Neural cell (in vitro differentiated cells): Measurements from ENCODE around the gene UBTF. TPM values are rescaled to one million over a fixed set of nuclear protein-coding genes. Genes with fewer than 3 reads are reported as not detected.

Source experiments
- H2AFZ ChIP-seq: fragments of 200-600, 300-800 bp; sonication (generic), shearing (Covaris generic); 2 replicates; pipeline ENCODE4 v1.6.0; 2014; ENCODE audit warnings: low read depth, mild to moderate bottlenecking, antibody characterized with exemption, low read length, moderate library complexity
- H3F3A ChIP-seq: fragments of 200-600 bp; shearing (Covaris generic); 2 replicates; pipeline ENCODE4 v1.6.1; 2016; ENCODE audit warnings: mild to moderate bottlenecking, moderate library complexity, mixed read lengths, antibody characterized with exemption, low read length; ENCODE audit not compliant: insufficient read depth, poor library complexity, severe bottlenecking
- H3K27ac ChIP-seq: fragments of 200-600, 300-800 bp; sonication (generic), shearing (Covaris generic); 2 replicates; pipeline ENCODE4 v1.5.1; 2014; ENCODE audit warnings: mild to moderate bottlenecking, low read length, moderate library complexity
- H3K27me3 ChIP-seq: fragments of 300-800, 200-600 bp; sonication (generic), shearing (Covaris generic); 2 replicates; pipeline ENCODE4 v1.6.0; 2014; ENCODE audit warnings: mild to moderate bottlenecking, low read depth, low read length, moderate library complexity; ENCODE audit not compliant: insufficient read depth
- H3K36me3 ChIP-seq: fragments of 300-800, 200-600 bp; sonication (generic), shearing (Covaris generic); 2 replicates; pipeline ENCODE4 v1.5.1; 2014; ENCODE audit warnings: mild to moderate bottlenecking, antibody characterized with exemption, low read length, moderate library complexity; ENCODE audit not compliant: insufficient read depth
- H3K4me2 ChIP-seq: fragments of 300-800, 200-600 bp; sonication (generic), shearing (Covaris generic); 2 replicates; pipeline ENCODE4 v1.6.0; 2014; ENCODE audit warnings: mild to moderate bottlenecking, low read length
- H3K4me3 ChIP-seq: fragments of 300-800, 200-600 bp; sonication (generic), shearing (Covaris generic); 2 replicates; pipeline ENCODE4 v1.5.1; 2014; ENCODE audit warnings: mild to moderate bottlenecking, low read length, moderate library complexity
- H3K79me2 ChIP-seq: fragments of 200-600 bp; shearing (Covaris generic); replicated peaks from 2 replicates; pipeline ENCODE4 v1.6.0; 2014; ENCODE audit warnings: mild to moderate bottlenecking, low read length, moderate library complexity; ENCODE audit not compliant: insufficient read depth
- H3K9ac ChIP-seq: fragments of 300-800, 200-600 bp; sonication (generic), shearing (Covaris generic); 2 replicates; pipeline ENCODE4 v1.6.1; 2016; ENCODE audit warnings: mild to moderate bottlenecking, low read length, mixed read lengths
- H3K9me2 ChIP-seq: fragments of 200-600 bp; shearing (Covaris generic); 2 replicates; pipeline ENCODE4 v1.6.1; 2016; ENCODE audit warnings: mild to moderate bottlenecking, low read length, mixed read lengths; ENCODE audit not compliant: insufficient read depth
- H3K9me3 ChIP-seq: fragments of 200-600, 300-800 bp; sonication (generic), shearing (Covaris generic); 2 replicates; pipeline ENCODE4 v1.6.1; 2016; ENCODE audit warnings: mild to moderate bottlenecking, mixed run types, low read length, moderate library complexity, mixed read lengths
- H4K20me1 ChIP-seq: fragments of 200-600 bp; shearing (Covaris generic); 2 replicates; pipeline ENCODE4 v1.6.1; 2016; ENCODE audit warnings: mild to moderate bottlenecking, mixed run types; ENCODE audit not compliant: insufficient read depth
- EP300 ChIP-seq: fragments of 450-650 bp; conservative IDR thresholded peaks from 2 replicates; pipeline ENCODE4 v1.6.1; 2014; ENCODE audit warnings: antibody characterized with exemption, mild to moderate bottlenecking, moderate library complexity; ENCODE audit not compliant: poor library complexity, severe bottlenecking
- EZH2 ChIP-seq: fragments of 200-600, 300-800 bp; shearing (Covaris generic), sonication (generic); IDR thresholded peaks from 2 replicates; pipeline ENCODE4 v1.6.1; 2014; ENCODE audit warnings: antibody characterized with exemption, low read length, borderline replicate concordance, mild to moderate bottlenecking; ENCODE audit not compliant: insufficient read depth, poor library complexity, severe bottlenecking
- MXI1 ChIP-seq: fragments of 450-650 bp; conservative IDR thresholded peaks from 2 replicates; pipeline ENCODE4 v1.6.1; 2014; ENCODE audit warnings: antibody characterized with exemption, mild to moderate bottlenecking; ENCODE audit not compliant: poor library complexity, severe bottlenecking
- POLR2AphosphoS5 ChIP-seq: IDR thresholded peaks from 2 replicates; pipeline ENCODE4 v1.6.1; 2012
- RAD21 ChIP-seq: fragments of 450-650 bp; conservative IDR thresholded peaks from 2 replicates; pipeline ENCODE4 v1.6.1; 2014; ENCODE audit warnings: antibody characterized with exemption, mild to moderate bottlenecking, moderate library complexity
- REST ChIP-seq: IDR thresholded peaks from 2 replicates; pipeline ENCODE4 v1.6.1; 2012; ENCODE audit warnings: borderline replicate concordance
- SMC3 ChIP-seq: fragments of 450-650 bp; conservative IDR thresholded peaks from 2 replicates; pipeline ENCODE4 v1.6.1; 2014; ENCODE audit warnings: antibody characterized with exemption, mild to moderate bottlenecking, moderate library complexity; ENCODE audit not compliant: poor library complexity
- TAF1 ChIP-seq: IDR thresholded peaks from 2 replicates; pipeline ENCODE4 v1.6.1; 2012; ENCODE audit warnings: low read depth
- polyA plus RNA-seq: library from polyadenylated mRNA; depleted of rRNA; stranded (reverse); fragments of >200 nt; gene quantifications from 2 replicates; pipeline ENCODE4 v1.2.3, GENCODE V29; 2014
- TF ChIP-seq, protein P1 (sequence below): fragments of 450-650 bp; IDR thresholded peaks from 2 replicates; pipeline ENCODE4 v1.5.1; 2014; ENCODE audit warnings: antibody characterized with exemption, mild to moderate bottlenecking, moderate library complexity; ENCODE audit not compliant: poor library complexity, severe bottlenecking

The UBTF gene
- polyA plus RNA-seq, 1 donor from 2014 or later, result 73.8 TPM

DNA sequence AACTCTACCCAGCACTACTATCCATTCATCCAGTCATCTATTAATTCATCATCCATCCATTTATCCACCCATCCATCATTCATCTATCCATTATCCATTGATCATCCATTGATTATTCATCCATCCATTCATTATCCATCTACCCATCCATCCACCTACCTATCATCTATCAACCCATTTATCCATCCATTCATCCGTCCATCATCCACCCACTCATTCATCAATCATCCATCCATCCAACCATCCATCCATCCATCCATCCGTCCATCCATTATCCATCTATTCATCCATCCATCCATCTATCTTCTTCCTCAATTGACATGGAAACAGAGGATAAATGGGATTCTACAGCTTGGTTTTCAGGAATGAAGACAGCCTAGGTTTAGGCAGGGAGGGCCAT, 36.4 kb upstream of the UBTF start:
- no peaks in the 10 kb centered on the region for H3K79me2 ChIP-seq

GRCh38 chr17:44254361-44255095, 35.1 kb upstream of the UBTF start:
- no peaks in the 10 kb centered on the region for H3K9me2 ChIP-seq
- H3K79me2 ChIP-seq, result no peaks in the 10 kb centered on the region
- H3K9ac ChIP-seq, result no peak overlapping the region
- H3K4me2 ChIP-seq, result no peak overlapping the region
- no peaks in the 10 kb centered on the region for H4K20me1 ChIP-seq
- no peaks in the 10 kb centered on the region for H3K9me3 ChIP-seq
- H2AFZ ChIP-seq, result no peak overlapping the region
- no peak overlapping the region for H3K27ac ChIP-seq
- TF ChIP-seq SMC3, result no peak
- TF ChIP-seq MXI1, result no peak
- TF ChIP-seq, protein P1, sequence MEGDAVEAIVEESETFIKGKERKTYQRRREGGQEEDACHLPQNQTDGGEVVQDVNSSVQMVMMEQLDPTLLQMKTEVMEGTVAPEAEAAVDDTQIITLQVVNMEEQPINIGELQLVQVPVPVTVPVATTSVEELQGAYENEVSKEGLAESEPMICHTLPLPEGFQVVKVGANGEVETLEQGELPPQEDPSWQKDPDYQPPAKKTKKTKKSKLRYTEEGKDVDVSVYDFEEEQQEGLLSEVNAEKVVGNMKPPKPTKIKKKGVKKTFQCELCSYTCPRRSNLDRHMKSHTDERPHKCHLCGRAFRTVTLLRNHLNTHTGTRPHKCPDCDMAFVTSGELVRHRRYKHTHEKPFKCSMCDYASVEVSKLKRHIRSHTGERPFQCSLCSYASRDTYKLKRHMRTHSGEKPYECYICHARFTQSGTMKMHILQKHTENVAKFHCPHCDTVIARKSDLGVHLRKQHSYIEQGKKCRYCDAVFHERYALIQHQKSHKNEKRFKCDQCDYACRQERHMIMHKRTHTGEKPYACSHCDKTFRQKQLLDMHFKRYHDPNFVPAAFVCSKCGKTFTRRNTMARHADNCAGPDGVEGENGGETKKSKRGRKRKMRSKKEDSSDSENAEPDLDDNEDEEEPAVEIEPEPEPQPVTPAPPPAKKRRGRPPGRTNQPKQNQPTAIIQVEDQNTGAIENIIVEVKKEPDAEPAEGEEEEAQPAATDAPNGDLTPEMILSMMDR, result no peak
- TF ChIP-seq EP300, result no peak
- TF ChIP-seq TAF1, result no peak
- TF ChIP-seq RAD21, result no peak
- no peaks in the 10 kb centered on the region for H3K36me3 ChIP-seq
- H3K4me3 ChIP-seq, result no peak overlapping the region
- H3K27me3 ChIP-seq, result no peaks in the 10 kb centered on the region
- no peaks in the 10 kb centered on the region for H3F3A ChIP-seq

More for the DNA sequence above, 36.4 kb upstream of the UBTF start:
- no peak overlapping the region for H3K4me3 ChIP-seq
- H2AFZ ChIP-seq, result no peak overlapping the region
- no peak overlapping the region for H3K4me2 ChIP-seq
- no peak overlapping the region for H3K9ac ChIP-seq
- no peaks in the 10 kb centered on the region for H3K9me3 ChIP-seq
- no peaks in the 10 kb centered on the region for H4K20me1 ChIP-seq
- no peak overlapping the region for H3K27ac ChIP-seq
- no peaks in the 10 kb centered on the region for H3F3A ChIP-seq
- TF ChIP-seq POLR2AphosphoS5 (no peak), RAD21 (no peak), EZH2 (no peak), EP300 (no peak), SMC3 (no peak), TAF1 (no peak), REST (no peak), MXI1 (no peak)
- TF ChIP-seq, protein P1, result no peak
- H3K36me3 ChIP-seq, result no peaks in the 10 kb centered on the region
- H3K9me2 ChIP-seq, result no peaks in the 10 kb centered on the region
- H3K27me3 ChIP-seq, result no peaks in the 10 kb centered on the region
